Activated T-helper 2 cell treated with anti-CD3 and anti-CD28 coated beads, Interferon-gamma antibody, Interleukin-2, Interleukin-4, amounts not matched to agents 10 μg/mL and 5 μg/mL and 100 μg/mL, durations not matched to agents 14 hours and 24 hours and 36 hours (primary cell): ENCODE data around the gene APBB2. TPM values are rescaled to one million over a fixed set of nuclear protein-coding genes. Genes with fewer than 3 reads are reported as not detected.

Experiments
- DNase-seq: peaks from one replicate; pipeline ENCODE4 v3.0.0; 2021; ENCODE audit warnings: low spot score
- H3K27ac Mint-ChIP-seq: one replicate; pipeline ENCODE4 v1.8.0; 2021; ENCODE audit warnings: mixed read lengths
- H3K27me3 Mint-ChIP-seq: one replicate; pipeline ENCODE4 v1.8.0; 2021; ENCODE audit warnings: low read depth, mixed read lengths
- H3K36me3 Mint-ChIP-seq: one replicate; pipeline ENCODE4 v1.8.0; 2021; ENCODE audit warnings: low read depth, mixed read lengths
- H3K4me1 Mint-ChIP-seq: one replicate; pipeline ENCODE4 v1.8.0; 2021; ENCODE audit warnings: low read depth, mixed read lengths
- H3K4me3 Mint-ChIP-seq: one replicate; pipeline ENCODE4 v1.8.0; 2021; ENCODE audit warnings: low read depth, mild to moderate bottlenecking, moderate library complexity, mixed read lengths
- H3K9me3 Mint-ChIP-seq: one replicate; pipeline ENCODE4 v1.8.0; 2021; ENCODE audit warnings: mixed read lengths
- intact Hi-C: fragments of 100-400 bp; cut with micrococcal nuclease; formaldehyde crosslinking; loops from one replicate; pipeline ENCODE4 v1.15.1; 2023
- total RNA-seq: library from RNA; stranded (reverse); gene quantifications from 2 replicates; pipeline ENCODE4 v1.2.3, GENCODE V29; 2022

APBB2 gene
- total RNA-seq, 1 donor from 2014 or later = 0.73 TPM

DNA sequence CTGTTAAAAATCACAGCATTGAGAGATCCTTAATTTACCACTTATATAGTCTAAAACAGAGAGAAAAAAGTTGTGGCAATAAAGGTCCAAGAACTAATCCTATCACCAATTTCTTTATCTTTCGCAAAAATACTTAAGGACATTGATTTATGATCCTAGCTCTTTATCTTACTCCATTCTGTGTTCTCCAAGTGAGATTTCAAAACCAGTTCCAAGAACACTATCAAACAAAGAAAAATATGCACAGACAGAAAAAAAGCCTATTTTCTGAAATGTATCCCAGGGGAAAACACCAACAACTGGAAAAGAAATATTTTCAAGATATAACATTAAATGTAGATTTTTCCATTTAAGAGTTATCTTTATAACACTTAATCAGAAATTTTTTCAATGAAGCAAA is 172.8 kb downstream of the APBB2 start:
- Mint-ChIP-seq H3K36me3 (no peaks in the 10 kb centered on the region), H3K4me3 (no peak overlapping the region), H3K9me3 (no peaks in the 10 kb centered on the region), H3K4me1 (no peaks in the 10 kb centered on the region), H3K27me3 (no peaks in the 10 kb centered on the region), H3K27ac (no peak overlapping the region)
- no peak for DNase-seq
- intact Hi-C loops = no loop called here

DNA sequence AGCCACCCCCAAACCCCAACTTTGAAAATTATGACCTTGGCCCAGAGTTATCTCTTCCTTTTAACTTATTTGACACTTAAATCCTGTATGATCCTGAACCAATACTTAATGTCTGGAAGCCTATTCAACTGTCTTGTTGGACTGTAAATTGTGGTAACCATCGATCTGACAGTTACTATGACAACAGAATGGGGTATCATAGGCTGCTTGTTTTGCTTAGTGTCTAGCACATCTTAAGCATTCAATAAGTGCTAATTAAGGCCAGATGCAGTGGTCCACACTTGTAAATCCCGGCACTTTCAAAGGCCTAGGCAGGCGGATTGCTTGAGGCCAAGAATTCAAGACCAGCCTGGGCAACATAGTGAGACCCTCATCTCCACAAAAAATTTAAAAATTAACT is 175.0 kb downstream of the APBB2 start:
- intact Hi-C loops = no loop called here

DNA sequence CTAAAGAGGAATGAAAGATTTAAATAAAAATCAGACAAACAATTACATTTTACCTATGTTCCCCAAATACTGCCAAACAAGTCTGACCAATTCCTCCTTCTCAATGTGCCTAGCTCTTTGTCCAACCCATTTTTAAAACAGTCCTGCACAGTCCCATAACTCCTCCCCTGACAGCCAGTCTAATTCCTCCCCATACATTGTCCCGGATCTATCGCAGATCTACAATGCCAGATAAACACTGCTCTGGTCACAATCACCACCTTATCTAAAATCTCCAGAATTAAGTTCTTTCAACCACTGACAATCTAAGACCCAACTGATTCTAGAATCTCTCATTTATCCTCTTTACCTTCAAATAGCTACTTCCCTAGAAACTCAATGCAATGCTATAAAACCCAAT is 176.0 kb downstream of the APBB2 start:
- no peaks in the 10 kb centered on the region for H3K36me3 Mint-ChIP-seq
- H3K4me3 Mint-ChIP-seq = no peak overlapping the region
- H3K4me1 Mint-ChIP-seq = no peaks in the 10 kb centered on the region
- no peak for DNase-seq
- H3K27ac Mint-ChIP-seq = no peak overlapping the region
- H3K27me3 Mint-ChIP-seq = no peaks in the 10 kb centered on the region
- intact Hi-C loops = no loop called here
- no peaks in the 10 kb centered on the region for H3K9me3 Mint-ChIP-seq

More for the DNA sequence above, 175.0 kb downstream of the APBB2 start:
- no peak overlapping the region for H3K27ac Mint-ChIP-seq
- no peaks in the 10 kb centered on the region for H3K27me3 Mint-ChIP-seq
- H3K36me3 Mint-ChIP-seq = no peaks in the 10 kb centered on the region
- no peak for DNase-seq
- no peak overlapping the region for H3K4me3 Mint-ChIP-seq
- no peaks in the 10 kb centered on the region for H3K4me1 Mint-ChIP-seq
- no peaks in the 10 kb centered on the region for H3K9me3 Mint-ChIP-seq

DNA sequence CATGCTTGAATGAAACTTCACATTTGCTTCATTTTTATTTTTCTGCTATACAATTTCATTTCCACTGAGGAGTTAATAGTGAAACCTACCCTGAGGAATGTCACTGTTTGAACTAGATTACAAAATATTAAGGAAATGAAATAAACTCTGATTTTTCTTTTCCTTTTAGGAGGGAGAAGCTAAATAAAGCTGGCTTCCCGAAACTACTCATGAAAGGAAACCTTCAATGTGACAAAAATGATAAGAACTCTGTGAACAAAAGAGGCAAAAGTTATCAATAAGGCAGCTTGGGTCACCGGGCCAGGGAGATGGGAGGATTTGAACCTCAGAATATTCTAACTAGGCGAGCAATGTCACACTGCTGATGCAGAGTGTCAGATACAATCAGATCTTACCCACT is 185.2 kb downstream of the APBB2 start:
- Mint-ChIP-seq H3K36me3 (peaks cover 3% of the 10 kb centered on the region), H3K27me3 (no peaks in the 10 kb centered on the region), H3K27ac (no peak overlapping the region), H3K4me1 (no peaks in the 10 kb centered on the region), H3K4me3 (no peak overlapping the region), H3K9me3 (peaks cover 34% of the 10 kb centered on the region)
- no peak for DNase-seq
- intact Hi-C loops = no loop called here

DNA sequence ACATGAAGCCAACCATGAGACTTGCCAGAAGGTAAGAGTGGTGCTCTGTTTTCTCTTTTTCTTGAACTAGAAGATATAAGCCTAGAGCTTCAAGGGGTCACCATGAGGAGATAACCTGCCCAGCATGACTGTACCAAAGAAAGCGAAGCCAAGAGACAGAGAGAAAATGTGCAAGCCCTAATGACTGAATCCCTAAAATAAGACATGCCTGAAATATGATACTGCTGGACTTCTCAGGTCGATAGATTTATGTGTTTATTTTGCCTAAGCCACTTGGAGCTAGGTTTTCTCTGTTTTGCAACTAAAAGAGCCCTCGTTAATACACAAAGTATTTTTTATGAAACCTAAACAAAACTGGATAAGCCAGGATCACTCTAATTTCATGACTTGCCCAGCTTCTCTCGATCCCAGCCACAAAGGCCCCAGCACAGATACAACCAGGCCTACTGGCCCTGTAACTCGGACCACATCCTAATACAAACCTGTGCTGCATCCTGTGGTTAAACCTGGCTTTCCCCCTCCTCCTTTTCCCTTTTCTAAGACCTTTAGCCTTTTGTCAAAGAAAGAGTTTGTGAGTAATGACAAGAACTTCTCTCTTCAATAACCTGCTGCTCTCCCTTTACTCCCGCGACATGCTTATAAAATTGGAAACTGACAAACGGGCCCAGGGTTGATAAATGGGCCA is 185.8 kb downstream of the APBB2 start:
- H3K4me1 Mint-ChIP-seq = no peaks in the 10 kb centered on the region
- H3K9me3 Mint-ChIP-seq = peaks cover 37% of the 10 kb centered on the region
- H3K27ac Mint-ChIP-seq = no peak overlapping the region
- intact Hi-C loops = no loop called here
- H3K27me3 Mint-ChIP-seq = no peaks in the 10 kb centered on the region
- H3K4me3 Mint-ChIP-seq = no peak overlapping the region
- peaks cover 3% of the 10 kb centered on the region for H3K36me3 Mint-ChIP-seq
- no peak for DNase-seq

DNA sequence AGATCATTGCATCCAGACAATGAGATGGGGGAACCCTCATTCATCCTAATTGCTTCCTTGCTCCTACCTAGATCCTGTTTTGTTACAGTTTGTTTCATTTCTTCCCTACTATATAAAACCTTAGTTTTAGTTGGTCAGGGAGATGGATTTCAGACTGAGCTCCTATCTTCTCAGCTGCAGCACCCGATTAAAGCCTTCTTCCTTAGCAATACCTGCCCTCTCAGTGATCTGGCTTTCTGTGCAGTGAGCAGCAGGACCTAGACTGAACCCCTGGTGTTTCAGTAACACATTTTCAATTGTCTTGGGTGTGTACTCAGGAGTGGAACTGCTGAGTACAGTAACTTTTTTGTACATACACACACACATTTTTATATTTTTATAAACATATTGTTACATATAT is 187.4 kb downstream of the APBB2 start:
- H3K4me3 Mint-ChIP-seq = no peak overlapping the region
- no peaks in the 10 kb centered on the region for H3K4me1 Mint-ChIP-seq
- peaks cover 42% of the 10 kb centered on the region for H3K9me3 Mint-ChIP-seq
- H3K27ac Mint-ChIP-seq = no peak overlapping the region
- DNase-seq = no peak
- intact Hi-C loops = no loop called here
- peaks cover 3% of the 10 kb centered on the region for H3K36me3 Mint-ChIP-seq
- no peaks in the 10 kb centered on the region for H3K27me3 Mint-ChIP-seq

DNA sequence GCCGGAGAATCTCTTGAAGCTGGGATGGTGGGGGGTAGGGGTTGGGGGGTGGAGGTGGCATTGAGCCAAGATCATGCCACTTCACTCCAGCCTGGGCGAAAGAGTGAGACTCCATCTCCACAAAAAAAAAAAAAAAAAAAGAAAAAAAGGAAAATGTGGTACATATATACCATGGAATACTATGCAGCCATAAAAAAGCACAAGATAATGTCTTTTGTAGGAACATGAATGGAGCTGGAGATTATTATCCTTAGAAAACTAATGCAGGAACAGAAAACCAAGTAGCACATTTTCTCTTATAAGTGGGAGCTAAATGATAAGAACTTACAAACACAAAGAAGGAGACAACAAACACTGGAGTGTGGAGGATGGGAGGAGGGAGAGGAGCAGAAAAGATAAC is 188.5 kb downstream of the APBB2 start:
- Mint-ChIP-seq H3K36me3 (peaks cover 3% of the 10 kb centered on the region), H3K4me3 (no peak overlapping the region), H3K27ac (no peak overlapping the region), H3K4me1 (no peaks in the 10 kb centered on the region), H3K27me3 (no peaks in the 10 kb centered on the region), H3K9me3 (peaks cover 46% of the 10 kb centered on the region)
- no peak for DNase-seq
- intact Hi-C loops = no loop called here

DNA sequence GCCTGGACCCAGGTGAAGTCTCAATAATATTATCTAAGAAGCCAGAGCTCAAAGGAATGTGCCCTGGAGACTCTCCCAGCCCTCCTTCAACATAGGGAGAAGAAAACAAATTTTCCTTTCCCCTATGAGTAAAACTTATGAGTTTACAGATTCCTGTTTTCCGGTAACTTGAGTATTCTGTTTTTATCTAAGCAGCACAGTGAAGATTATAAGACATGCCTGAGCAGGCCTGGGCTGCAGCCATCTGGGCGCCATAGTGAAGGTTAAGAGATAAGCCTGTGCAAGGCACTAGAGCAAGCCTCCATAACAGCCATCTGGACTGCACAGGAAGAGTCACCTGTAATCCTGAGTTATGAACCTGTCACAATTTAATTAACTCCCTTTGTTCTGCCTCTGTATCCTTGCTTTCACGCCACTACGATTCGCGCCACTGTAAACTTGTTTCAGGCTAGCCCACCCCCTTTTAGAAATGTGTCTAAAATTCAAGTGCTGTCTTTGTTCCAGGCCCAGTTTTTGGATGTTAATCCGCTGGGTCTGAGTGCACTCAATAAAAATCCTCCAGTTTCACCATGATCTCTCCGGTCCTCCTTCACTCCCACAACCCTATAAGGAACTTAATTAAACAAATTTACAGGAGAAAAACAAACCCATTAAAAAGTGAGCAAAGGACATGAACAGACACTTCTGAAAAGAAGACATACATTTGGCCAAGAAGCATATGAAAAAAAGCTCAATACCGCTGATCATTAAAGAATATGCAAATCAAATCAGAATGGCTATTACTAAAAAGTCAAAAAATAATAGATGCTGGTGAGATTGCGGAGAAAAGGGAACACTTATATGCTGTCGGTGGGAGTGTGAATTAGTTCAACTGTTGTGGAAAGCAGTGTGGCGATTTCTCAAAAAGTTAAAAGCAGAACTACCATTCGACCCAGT is 189.5 kb downstream of the APBB2 start:
- H3K4me1 Mint-ChIP-seq = no peaks in the 10 kb centered on the region
- no peak overlapping the region for H3K27ac Mint-ChIP-seq
- no peak overlapping the region for H3K4me3 Mint-ChIP-seq

DNA sequence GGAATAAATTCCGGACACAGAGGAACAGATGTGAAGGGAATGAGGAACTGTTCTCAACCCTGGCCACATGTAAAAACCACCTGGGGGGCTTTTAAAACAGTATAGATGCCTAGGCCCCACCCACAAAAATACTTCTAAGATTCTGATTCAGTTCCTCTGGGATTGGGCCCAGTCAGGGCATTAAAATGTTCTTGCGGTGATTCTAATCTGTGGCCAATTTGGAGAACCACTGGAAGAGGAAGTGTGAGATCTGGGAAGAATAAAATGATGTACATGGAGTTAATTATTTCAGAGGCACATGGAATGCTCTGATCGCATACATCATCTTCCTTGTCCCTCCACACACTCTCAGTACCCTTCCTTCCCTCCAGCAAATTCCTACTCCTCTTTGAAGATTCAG is 192.2 kb downstream of the APBB2 start:
- intact Hi-C loops = no loop called here
- H3K4me1 Mint-ChIP-seq = no peaks in the 10 kb centered on the region
- H3K27me3 Mint-ChIP-seq = no peaks in the 10 kb centered on the region
- peaks cover 34% of the 10 kb centered on the region for H3K9me3 Mint-ChIP-seq
- no peak overlapping the region for H3K4me3 Mint-ChIP-seq
- no peak for DNase-seq
- H3K36me3 Mint-ChIP-seq = peaks cover 3% of the 10 kb centered on the region
- no peak overlapping the region for H3K27ac Mint-ChIP-seq

More for the DNA sequence above, 189.5 kb downstream of the APBB2 start:
- Mint-ChIP-seq H3K36me3 (peaks cover 3% of the 10 kb centered on the region), H3K27me3 (no peaks in the 10 kb centered on the region), H3K9me3 (peaks cover 46% of the 10 kb centered on the region)
- DNase-seq = no peak
- intact Hi-C loops = no loop called here

DNA sequence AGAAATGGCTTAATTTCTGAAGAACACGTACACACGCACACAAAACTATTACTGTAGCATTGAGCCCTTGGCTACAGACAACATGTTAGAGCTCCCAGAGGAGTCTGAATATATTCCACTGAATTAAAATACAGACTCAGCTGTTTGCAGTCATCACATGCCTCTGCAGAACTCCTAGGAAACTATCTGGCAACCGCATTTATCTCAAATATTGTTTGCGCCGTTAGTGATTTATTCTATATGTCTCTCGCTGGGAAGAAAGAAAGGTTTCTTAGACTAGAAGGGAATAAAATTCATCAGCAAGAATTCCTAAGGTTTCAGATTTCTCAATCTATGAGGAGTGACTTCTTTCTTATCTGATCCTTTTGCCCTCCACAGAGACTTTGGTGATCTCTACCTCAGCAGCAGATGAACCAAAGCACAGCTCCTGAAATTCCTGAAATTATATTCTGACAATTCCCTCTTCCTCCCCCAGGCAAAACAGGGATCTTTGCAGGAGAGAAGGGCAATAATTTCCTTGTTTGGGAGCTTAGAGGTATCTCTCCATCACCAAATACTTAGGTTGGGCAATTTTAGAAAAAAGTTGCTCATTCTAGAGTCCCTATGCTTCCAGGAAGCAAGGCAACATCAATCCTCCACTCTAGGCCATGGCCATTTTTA is 199.2 kb downstream of the APBB2 start:
- DNase-seq = no peak
- no peaks in the 10 kb centered on the region for H3K9me3 Mint-ChIP-seq

DNA sequence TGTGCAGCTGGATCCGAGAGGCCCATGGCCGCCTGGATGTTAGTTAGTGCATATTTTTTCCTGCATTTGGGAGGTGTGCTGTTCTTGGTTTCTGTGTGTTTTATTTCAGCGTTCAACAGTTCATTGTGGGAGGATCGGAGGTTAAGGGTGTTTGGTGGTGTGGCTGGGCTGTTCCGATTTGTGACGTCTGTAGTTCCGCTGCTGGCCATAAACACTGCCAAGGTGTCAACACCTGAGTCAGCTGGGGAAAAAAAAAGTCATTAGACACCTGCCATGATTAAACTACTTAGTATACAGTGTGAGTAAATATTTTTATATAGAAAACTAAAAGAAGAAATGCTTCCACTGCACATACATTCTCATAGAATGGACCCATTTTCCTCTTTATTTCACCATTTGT is 200.2 kb downstream of the APBB2 start:
- Mint-ChIP-seq H3K36me3 (no peaks in the 10 kb centered on the region), H3K27me3 (no peaks in the 10 kb centered on the region), H3K9me3 (no peaks in the 10 kb centered on the region), H3K4me3 (no peak overlapping the region), H3K4me1 (no peaks in the 10 kb centered on the region), H3K27ac (no peak overlapping the region)
- intact Hi-C loops = no loop called here
- no peak for DNase-seq

More for the DNA sequence above, 199.2 kb downstream of the APBB2 start:
- Mint-ChIP-seq H3K27me3 (no peaks in the 10 kb centered on the region), H3K36me3 (no peaks in the 10 kb centered on the region), H3K4me1 (no peaks in the 10 kb centered on the region), H3K27ac (no peak overlapping the region), H3K4me3 (no peak overlapping the region)
- intact Hi-C loops = no loop called here

DNA sequence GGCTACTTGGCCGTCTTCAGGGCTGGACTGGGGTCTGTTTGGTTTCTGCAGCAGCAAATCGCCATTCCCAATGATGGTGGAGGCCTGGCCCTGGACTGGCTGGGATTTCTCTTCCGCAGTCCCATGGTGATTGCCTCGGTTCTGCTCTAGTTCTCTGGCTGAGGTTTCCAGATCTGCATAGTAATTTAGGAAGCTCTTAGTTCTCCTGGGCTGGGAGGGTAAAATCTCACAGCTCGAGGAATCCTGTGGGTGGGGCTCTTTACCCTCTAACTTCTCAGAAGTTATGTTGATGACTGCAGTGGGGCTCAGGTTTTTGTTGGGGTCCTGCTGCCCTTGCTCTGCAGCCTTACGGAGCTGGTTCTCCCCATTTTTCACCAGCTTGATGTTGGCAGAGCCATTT is 200.6 kb downstream of the APBB2 start:
- Mint-ChIP-seq H3K4me1 (no peaks in the 10 kb centered on the region), H3K4me3 (no peak overlapping the region), H3K27ac (no peak overlapping the region), H3K9me3 (no peaks in the 10 kb centered on the region), H3K36me3 (no peaks in the 10 kb centered on the region), H3K27me3 (no peaks in the 10 kb centered on the region)
- no peak for DNase-seq
- intact Hi-C loops = no loop called here

DNA sequence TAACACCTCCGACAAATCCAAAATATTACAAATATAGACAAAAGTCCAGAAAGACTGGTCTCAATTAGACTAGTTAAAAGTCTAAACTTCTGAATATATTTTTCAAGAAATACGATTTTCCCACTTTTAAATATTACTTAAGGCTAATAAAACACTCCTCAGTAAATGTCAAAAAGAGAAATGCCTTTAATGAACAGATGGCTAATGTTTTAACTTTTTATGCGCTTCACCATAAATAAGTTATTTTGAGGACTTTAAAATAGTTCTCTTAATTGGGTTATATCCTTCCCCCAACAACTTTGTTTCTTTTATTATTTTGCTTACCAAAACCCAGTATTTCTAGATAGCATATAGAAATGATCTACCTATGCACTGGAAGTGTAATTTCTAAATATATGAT is 201.4 kb downstream of the APBB2 start:
- Mint-ChIP-seq H3K27me3 (no peaks in the 10 kb centered on the region), H3K9me3 (no peaks in the 10 kb centered on the region), H3K36me3 (no peaks in the 10 kb centered on the region), H3K4me3 (no peak overlapping the region), H3K4me1 (no peaks in the 10 kb centered on the region), H3K27ac (no peak overlapping the region)
- DNase-seq = no peak
- intact Hi-C loops = no loop called here
